Chondrocyte (in vitro differentiated cells): ENCODE results near the gene FES. TPM values are rescaled to one million over a fixed set of nuclear protein-coding genes. Genes with fewer than 3 reads are reported as not detected.

Experiments used
- DNase-seq: peaks from one replicate; pipeline ENCODE4 v3.0.0; 2021; ENCODE audit warnings: mixed read lengths, low spot score
- H3K27ac Mint-ChIP-seq: one replicate; pipeline ENCODE4 v1.8.0; 2021; ENCODE audit warnings: mild to moderate bottlenecking, moderate library complexity, mixed read lengths; ENCODE audit not compliant: unreplicated experiment
- H3K27me3 Mint-ChIP-seq: 2 replicates; pipeline ENCODE4 v1.8.0; 2021; ENCODE audit warnings: low read depth, mixed read lengths
- H3K36me3 Mint-ChIP-seq: 2 replicates; pipeline ENCODE4 v1.8.0; 2021; ENCODE audit warnings: low read depth, mixed read lengths
- H3K4me1 Mint-ChIP-seq: 2 replicates; pipeline ENCODE4 v1.8.0; 2021; ENCODE audit warnings: low read depth, mild to moderate bottlenecking, mixed read lengths
- H3K4me3 Mint-ChIP-seq: one replicate; pipeline ENCODE4 v1.8.0; 2021; ENCODE audit warnings: mild to moderate bottlenecking, moderate library complexity, mixed read lengths; ENCODE audit not compliant: unreplicated experiment
- H3K9me3 Mint-ChIP-seq: 2 replicates; pipeline ENCODE4 v1.8.0; 2021; ENCODE audit warnings: low read depth, mixed read lengths
- CTCF ChIP-seq: fragments of 200-600 bp; sonication (generic); IDR thresholded peaks from 2 replicates; pipeline ENCODE4 v1.5.0; 2021; ENCODE audit warnings: antibody characterized with exemption, mild to moderate bottlenecking, moderate library complexity
- total RNA-seq: library from RNA; stranded (reverse); gene quantifications from 3 replicates; pipeline ENCODE4 v1.2.1, GENCODE V29; 2021

The FES gene
- total RNA-seq, 1 donor from 2014 or later: 2.4 TPM

GRCh38 chr15:90939756-90940155 is 55.5 kb downstream of the FES start:
- Mint-ChIP-seq H3K36me3 (peaks cover 23% of the 10 kb centered on the region), H3K9me3 (no peaks in the 10 kb centered on the region), H3K27me3 (no peaks in the 10 kb centered on the region), H3K27ac (no peak overlapping the region), H3K4me1 (peaks cover 15% of the 10 kb centered on the region), H3K4me3 (no peak overlapping the region)
- DNase-seq: no peak
- no peak for TF ChIP-seq CTCF

GRCh38 chr15:90941038-90941437 is 56.7 kb downstream of the FES start:
- Mint-ChIP-seq H3K9me3 (no peaks in the 10 kb centered on the region), H3K27ac (no peak overlapping the region), H3K36me3 (peaks cover 27% of the 10 kb centered on the region), H3K4me1 (peaks cover 9% of the 10 kb centered on the region), H3K27me3 (no peaks in the 10 kb centered on the region), H3K4me3 (no peak overlapping the region)
- no peak for DNase-seq
- TF ChIP-seq CTCF: no peak

- Mint-ChIP-seq H3K9me3 (no peaks in the 10 kb centered on the region), H3K36me3 (peaks cover 31% of the 10 kb centered on the region), H3K4me1 (no peaks in the 10 kb centered on the region), H3K27ac (no peak overlapping the region), H3K4me3 (no peak overlapping the region), H3K27me3 (no peaks in the 10 kb centered on the region)
- no peak for TF ChIP-seq CTCF
- DNase-seq: peak; percentile 56
Observed at GRCh38 chr15:90942354-90943120, 58.2 kb downstream of the FES start.

- no peak for DNase-seq
- H3K27ac Mint-ChIP-seq: no peak overlapping the region
- H3K4me3 Mint-ChIP-seq: no peak overlapping the region
- TF ChIP-seq CTCF: no peak
- H3K4me1 Mint-ChIP-seq: no peaks in the 10 kb centered on the region
- peaks cover 33% of the 10 kb centered on the region for H3K36me3 Mint-ChIP-seq
- no peaks in the 10 kb centered on the region for H3K27me3 Mint-ChIP-seq
- no peaks in the 10 kb centered on the region for H3K9me3 Mint-ChIP-seq
Observed at GRCh38 chr15:90945091-90945490, 60.8 kb downstream of the FES start.

Other genes with a start within 250 kb of the FES start
- 2.3 to 4.1 TPM (median 3.5 TPM) in 3 replicates for gene BLM, start 167.2 kb upstream of the FES start, total RNA-seq
- 66.2 to 118 TPM (median 71.1 TPM) in 3 replicates for gene FURIN, start 15.9 kb upstream of the FES start, total RNA-seq
- gene MAN2A2, start 18.8 kb downstream of the FES start, total RNA-seq: 49.4 to 57.0 TPM (median 51.4 TPM) in 3 replicates
- gene HDDC3, start 48.0 kb downstream of the FES start, total RNA-seq: 10.5 to 12.2 TPM (median 10.8 TPM) in 3 replicates
- gene UNC45A, start 50.8 kb downstream of the FES start, total RNA-seq: 70.9 to 85.7 TPM (median 73.2 TPM) in 3 replicates
- gene RCCD1, start 70.4 kb downstream of the FES start, total RNA-seq: 13.2 to 14.3 TPM (median 14.2 TPM) in 3 replicates
- 29.6 to 41.7 TPM (median 32.5 TPM) in 3 replicates for gene PRC1, start 110.0 kb downstream of the FES start, total RNA-seq
- gene VPS33B, start 138.1 kb downstream of the FES start, total RNA-seq: 10.7 to 13.6 TPM (median 11.4 TPM) in 3 replicates
- not detected in 3 replicates for gene SV2B, start 215.8 kb downstream of the FES start, total RNA-seq